IPS DF 19.7 (cell line): Measurements from ENCODE around the gene ZNF333.
"Not testable (repeated sequence)": the region's sequence is repeated elsewhere in the genome, so short reads cannot be mapped to it uniquely, and the experiment has no call there.

Experiments
- DNase-seq: peaks from one replicate; pipeline ENCODE4 v3.0.0-alpha.2; 2013; ENCODE audit warnings: low read depth, low spot score

The ZNF333 gene

DNA sequence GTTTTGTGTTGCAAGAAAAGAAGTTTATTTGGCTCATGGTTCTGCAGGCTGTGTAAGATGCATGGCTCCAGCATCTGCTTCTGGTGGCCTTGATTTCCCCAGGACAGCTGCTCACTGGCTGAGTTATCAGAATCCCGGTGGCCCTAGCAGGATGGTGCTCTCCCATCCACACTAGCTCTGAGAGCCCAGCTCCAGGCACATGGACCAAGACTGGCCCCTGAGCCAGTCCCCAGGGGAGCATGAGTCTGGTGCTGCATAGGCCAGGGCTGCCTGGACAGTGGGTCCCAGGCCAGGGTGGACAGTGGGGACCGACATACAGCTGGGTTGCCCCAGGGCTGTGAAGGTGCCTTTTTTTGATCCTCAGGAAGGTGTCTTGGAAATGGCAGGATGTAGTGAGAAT is 78.2 kb downstream of the ZNF333 start:
- DNase-seq, result no peak

DNA sequence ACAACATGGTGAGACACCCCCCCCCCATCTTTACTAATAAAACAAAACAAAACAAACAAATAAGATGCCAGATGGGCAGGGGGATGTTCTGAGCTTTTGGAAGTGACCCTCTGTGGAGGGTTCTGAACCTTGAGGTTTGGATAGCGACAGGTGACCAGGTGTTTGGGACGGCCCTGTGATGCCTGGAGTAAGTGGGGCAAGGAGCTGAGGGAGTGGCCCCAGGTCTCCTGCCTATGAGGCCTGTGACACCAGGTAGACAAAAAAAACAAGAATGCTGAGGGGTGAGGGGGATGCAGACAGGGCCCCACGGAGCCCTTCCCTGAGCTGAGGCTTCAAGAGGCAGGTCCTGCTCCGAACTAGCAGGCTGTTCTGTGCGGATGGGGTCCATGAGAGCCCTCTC is 79.4 kb downstream of the ZNF333 start:
- DNase-seq, result no peak

DNA sequence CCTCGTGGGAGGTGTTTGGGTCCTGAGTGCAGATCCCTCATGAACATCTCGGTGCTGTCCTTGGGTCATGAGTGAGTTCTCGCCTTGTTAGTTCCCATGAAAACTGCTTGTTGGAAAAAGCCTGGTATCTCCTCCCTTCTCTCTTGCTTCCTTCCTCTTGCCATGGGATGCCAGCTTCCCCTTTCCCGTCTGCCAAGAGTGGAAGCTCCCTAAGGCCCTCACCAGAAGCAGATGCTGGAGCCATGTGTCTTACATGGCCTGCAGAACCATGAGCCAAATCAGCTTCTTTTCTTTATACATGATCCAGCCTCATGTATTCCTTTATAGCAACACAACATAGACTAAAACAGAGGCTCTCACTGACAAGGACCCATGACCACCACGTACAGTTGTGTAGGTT is 80.3 kb downstream of the ZNF333 start:
- DNase-seq, result no peak

DNA sequence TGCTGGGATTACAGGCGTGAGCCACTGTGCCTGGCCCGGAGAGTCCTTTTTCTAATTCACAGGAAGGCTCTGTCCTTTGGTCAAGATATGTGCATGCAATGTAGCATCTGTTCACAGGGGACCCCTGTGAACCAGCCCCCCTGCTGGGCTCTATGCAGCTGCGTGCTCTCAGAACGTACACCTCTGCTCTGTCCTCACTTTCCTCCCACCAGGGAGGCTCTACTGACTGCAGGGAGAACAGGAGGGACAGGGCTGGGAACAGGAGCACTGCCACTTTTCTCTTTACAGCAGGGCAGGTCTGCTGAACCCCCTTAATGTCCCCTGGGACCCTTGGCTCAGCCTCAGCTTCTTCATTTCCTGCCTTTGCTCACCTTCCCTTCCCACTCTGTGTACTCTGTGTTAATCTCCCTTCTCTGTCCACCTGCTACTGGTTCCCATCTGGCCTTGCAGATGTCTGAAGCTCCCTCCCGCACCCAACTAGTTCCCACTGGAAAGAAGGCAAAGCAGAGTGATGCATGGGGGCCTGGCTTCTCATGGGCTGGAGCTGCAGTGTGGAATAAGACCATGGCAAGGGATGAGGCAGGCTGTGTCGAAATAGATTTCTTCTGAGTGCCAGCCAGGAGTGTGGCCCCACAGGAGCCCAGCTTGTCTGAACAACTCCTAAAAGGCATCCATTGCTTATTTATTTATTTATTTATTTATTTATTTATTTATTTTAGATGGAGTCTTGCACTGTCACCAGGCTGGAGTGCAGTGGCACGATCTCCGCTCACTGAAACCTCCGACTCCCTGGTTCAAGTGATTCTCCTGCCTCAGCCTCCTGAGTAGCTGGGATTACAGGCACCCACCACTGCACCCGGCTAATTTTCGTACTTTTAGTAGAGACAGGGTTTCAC is 81.3 kb downstream of the ZNF333 start:
- DNase-seq, result no peak

DNA sequence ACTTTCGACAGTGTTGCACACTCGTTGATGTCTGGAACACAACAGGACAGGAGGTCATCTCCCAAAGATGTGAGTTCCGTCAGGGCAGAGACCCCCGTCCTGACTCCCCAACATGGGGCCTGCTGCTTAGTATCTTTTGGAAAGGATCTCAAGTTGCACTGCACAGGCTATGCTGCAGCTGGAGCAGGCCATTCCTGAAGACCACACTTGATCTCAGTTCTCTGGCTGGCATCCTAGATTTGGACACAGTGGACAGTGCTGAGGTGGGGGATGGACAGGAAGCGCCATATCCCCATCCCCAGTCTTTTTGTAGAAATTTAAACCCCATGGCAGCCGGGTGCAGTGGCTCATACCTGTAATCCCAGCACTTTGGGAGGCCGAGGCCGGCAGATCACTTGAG is 82.6 kb downstream of the ZNF333 start:
- no peak for DNase-seq

DNA sequence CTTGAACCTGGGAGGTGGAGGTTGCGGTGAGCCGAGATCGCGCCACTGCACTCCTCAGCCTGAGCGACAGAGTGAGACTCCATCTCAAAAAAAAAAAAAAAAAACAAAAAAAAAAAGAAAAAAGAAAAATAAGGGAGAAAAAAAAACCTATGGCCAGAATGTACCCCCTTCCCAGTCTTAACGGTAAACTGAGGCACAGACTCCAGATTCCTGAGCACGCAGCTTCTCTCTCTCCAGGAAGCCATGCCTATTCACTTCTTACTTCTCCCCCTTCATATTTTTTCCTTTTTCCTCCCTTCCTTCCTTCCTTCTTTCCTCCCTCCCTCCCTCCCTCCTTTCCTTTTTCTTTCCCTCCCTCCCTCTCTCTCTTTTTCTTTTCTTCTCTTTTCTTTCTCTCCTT is 83.1 kb downstream of the ZNF333 start:
- no peak for DNase-seq

DNA sequence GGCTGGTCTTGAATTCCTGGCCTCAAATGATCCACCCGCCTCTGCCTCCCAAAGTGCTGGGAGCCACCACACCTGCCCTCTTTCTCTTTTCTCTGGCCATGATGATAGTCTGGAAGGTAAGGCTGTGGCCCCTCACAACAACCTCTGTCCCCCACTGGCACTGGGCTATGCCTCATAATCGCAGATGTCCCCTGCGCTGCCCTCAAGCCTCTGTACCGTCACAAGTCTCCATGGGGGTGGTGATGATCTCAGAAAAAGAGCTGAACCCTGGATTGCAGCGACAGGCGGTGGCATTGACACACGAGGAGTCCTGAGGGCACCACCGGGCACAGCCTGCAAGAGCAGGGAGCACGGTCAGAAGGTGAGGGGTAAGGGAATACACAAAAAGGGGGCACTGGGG is 83.9 kb downstream of the ZNF333 start:
- not testable (repeated sequence) for DNase-seq

DNA sequence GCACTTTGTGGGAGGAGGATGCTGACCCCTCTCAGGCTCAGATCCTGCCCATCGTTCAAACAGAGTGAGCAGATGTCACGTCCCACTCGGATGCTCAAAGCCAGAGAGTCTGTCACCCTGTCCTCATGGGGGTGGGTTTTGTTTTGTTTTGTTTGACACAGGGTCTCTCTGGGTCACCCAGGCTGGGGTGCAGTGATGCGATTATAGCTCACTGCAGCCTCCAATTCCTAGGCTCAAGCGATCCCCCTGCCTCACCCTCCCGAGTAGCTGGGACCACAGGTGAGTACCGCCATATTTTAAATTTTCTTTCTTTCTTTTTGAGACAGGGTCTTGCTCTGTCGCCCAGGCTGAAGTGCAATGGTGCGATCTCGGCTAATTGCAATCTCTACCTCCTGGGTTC is 84.5 kb downstream of the ZNF333 start:
- DNase-seq, result no peak

DNA sequence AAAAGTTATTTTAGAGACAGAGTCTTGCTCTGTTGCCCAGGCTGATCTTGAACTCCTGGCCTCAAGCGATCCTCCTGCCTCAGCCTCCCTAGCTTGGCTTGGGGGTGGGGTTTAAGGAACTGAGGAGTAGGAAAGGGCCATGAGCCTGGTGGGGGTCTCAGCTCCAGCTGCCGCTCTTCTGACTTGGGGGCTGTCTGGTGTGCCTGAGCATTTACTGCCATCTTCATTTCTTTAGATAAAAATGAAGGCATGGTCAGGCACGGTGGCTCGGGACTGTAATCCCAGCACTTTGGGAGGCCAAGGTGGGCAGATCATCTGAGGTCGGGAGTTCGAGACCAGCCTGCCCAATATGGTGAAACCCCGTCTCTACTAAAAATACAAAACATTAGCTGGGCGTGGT is 85.5 kb downstream of the ZNF333 start:
- DNase-seq, result not testable (repeated sequence)

DNA sequence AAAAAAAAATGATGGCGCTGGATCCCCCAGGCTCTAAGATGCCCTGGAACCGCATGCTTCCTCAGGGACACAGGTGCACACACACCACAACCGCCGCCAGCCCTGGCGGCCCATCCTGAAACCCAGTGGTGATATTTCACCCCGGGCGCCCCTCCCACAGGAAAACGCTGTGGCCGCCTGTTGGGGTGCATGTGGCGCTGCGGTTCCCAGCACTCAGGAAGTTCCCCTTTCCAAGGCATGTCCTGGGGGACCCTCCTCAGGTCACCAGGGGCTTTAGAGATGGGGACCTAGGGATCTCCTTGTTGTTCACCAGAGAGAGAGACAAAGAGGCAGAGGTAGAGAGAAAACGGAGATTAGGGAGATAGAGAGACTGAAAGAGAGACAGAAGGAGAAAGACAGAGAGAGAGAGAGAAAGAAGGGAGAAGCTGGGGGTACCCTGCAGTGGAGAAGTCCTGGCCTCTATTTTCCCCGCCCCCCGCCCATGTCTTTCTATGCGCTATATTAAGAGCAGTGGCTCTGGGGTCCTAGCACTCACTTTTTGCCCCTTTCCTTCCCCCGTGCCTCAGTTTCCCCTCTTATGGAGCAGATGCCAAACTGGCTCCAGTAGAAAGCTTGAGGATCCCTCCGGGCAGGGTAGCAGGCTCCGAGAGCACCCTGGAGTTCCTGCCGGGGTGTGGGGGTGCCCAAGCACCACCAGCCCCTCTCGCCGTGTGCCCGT is 86.2 kb downstream of the ZNF333 start:
- no peak for DNase-seq

DNA sequence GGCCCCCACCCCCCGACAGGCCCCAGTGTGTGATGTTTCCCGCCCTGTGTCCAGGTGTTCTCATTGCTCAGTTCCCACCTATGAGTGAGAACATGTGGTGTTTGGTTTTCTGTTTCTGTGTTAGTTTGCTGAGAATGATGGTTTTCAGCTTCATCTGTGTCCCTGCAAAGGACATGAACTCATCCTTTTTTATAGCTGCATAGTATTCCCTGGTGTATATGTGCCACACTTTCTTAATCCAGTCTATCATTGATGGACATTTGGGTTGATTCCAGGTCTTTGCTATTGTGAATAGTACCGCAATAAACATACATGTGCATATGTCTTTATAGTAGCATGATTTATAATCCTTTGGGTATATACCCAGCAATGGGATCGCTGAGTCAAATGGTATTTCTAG is 87.8 kb downstream of the ZNF333 start:
- DNase-seq, result not testable (repeated sequence)

DNA sequence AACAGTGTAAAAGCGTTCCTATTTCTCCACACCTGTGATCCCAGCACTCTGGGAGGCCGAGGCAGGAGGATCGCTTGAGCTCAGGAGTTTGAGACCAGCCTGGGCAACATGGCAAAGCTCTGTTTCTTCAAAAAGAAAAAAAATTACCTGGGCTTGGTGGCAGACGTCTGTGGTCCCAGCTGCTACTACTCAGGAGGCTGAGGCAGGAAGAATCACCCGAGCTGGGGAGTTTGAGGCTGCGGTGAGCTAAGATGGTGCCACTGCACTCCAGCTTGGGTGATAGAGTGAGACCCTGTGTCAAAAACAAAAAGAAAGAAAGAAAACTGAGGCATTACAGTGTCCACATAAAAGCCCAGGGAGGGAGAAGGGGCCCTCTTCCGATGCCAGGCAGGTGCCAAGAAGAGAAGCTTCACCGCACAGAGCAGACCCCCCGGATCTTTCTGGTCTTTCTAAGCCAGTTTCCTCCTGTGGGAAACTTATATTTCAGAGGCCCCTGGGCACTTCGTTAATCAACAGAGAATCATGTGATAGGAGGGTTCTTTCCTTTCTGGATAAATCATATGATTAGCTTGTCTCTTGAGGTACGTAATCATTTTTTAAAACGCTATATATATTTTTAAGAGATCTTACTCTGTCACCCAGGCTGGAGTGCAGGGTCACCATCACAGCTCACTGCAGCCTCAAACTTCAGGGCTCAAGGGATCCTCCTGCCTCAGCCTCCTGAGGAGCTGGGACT is 88.4 kb downstream of the ZNF333 start, which contains the start of gene ADGRE2:
Gene ADGRE2, minus strand, starts transcription at position 451 of the 736 bp plus-strand sequence. CDS start 1,804 bp downstream, outside the sequence.
- DNase-seq, result not testable (repeated sequence)

DNA sequence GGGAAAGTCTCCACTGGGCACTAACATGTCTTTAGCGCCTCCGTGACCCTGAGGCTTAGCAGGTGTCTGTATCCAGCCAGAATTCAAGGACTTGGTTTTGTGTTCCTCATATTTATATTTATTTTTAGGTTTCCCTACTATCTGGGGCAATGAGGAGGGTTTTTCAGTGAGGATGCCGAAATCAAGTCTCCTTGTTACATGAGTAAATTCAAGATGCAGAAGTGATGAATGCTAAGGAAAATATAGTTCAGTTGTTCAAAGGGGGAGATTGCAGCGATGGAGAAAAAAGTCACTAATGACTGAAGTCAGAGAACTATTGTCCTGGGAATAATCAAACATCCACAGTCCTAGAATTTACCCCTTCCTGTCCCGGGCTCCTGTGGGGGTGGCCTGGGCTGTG is 89.3 kb downstream of the ZNF333 start:
- DNase-seq, result no peak

DNA sequence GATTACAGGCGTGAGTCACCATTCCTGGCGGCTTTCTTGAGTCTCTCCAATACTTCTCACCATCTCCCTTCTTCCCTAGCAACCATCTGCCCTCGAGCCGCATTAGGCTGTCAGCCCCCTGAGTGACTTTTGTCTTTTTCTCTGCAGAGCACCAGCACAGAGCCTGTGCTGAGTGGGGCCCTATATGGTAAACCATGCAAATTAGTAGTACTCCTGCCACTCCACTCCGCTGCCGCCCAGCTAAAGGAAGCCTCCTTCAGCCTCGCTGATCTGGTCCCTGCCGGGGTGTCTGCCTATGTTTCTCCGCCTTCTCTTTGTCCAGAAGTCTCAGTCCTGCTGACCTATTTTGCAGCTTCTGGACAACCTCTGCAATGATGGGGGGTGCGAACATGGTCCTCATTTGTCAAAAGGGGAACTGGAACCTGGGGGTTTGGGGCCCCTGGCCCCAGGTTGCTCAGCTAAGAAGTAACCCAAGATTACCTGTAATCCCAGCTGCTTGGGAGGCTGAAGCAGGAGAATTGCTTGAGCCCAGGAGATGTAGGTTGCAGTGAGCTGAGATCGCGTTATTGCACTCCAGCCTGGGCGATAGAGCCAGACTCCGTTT is 90.9 kb downstream of the ZNF333 start:
- DNase-seq, result not testable (repeated sequence)

DNA sequence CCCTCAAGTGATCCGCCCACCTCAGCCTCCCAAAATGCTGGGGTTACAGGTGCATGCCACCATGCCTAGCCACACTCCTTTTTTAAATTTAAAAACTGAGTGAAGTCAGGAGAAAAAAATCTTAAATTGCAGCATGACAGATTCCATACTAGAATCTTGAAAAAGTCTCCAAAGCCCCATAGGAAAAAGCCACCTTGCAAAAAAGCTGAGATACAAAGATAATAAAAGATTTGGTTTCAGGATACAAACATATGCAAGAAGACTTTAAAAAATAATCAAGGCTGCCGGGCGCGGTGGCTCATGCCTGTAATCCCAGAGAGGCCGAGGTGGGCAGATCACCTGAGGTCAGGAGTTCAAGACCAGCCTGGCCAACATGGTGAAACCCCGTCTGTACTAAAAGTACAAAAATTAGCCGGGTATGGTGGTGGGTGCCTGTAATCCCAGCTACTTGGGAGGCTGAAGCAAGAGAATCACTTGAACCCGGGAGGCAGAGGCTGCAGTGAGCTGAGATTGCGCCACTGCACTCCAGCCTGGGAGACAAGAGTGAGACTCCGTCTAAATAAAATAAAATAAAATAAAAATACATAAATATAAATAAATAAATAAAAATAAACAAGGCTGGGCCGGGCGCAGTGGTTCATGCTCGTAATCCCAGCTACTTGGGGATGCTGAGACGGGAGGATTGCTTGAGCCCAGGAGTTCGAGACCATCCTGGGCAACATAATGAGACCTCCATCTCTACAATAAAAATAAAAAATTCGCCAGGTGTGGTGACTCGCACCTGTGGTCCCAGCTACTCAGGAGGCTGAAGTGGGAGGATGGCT is 92.1 kb downstream of the ZNF333 start:
- DNase-seq, result not testable (repeated sequence)

DNA sequence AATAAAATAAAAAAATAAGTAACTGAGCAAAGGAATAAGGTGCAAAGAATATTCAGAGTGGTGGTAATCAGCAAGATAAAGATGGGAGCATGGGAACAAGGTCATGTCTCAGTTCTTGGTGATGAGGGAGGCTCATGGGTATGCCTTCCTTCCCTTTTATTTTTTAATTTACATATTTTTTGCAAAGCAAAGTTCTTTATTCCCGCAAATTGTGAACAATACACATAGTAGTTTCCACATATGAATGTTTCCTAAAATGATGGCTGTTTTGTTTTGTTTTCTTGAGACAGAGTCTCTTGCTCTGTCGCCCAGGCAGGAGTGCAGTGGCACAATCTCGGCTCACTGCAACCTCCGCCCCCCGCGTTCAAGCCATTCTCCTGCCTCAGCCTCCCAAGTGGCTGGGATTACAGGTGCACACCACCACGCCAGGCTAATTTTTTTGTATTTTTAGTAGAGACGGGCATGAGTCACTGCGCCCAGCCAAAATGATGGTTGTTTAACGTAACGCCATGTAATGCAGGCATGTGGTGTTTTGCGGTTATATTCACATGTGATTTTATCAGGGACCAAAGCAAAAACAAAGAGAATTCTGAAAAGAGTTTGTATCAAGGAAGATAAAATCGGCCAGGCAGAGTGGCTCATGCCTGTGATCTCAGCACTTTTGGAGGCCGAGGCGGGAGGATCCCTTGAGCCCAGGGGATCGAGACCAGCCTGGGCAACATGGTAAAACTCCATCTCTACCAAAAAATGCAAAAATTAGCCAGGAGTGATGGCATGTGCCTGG is 93.0 kb downstream of the ZNF333 start:
- DNase-seq, result no peak
